ENCODE results near the gene GPC6. TPM values are rescaled to one million over a fixed set of nuclear protein-coding genes. Genes with fewer than 3 reads are reported as not detected.

Gene GPC6
- total and polyA plus RNA-seq, 9 of the 15 experiments (the other 6 are each of a cell fraction or from before 2014, with no cell fraction given): under 0.01 to 0.20 (median 0.01) TPM; not detected in 4

DNA sequence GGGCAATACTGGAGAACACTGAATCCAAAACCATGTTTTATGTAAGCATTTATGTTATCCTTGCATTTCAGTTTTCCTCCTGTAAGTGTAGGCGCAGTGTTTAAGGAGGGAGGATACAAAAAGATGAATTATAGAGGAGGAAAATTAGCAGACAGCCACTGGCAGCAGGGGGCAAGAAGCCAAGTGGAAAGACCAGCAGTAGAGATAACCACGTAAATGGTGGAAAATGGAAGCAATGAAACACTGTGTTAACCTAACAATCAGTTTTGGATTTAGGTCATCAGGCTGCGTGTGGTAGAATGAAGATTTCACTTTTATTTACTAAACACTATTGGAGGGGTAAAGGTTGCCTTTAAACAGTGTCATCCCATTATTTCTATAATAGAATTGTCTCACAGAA is 447.3 kb downstream of the GPC6 start (continued):
- TF ChIP-seq SP2 (IDR thresholded peaks at IDR 0.05; ENCODE audit: extremely low read depth, low read depth, low read length, poor library complexity, severe bottlenecking) (no peak), NFE2L1 (tag; IDR thresholded peaks at IDR 0.05; ENCODE audit: borderline replicate concordance, low read depth) (no peak), KLF16 (IDR thresholded peaks at IDR 0.05) (no peak), DACH1 (IDR thresholded peaks at IDR 0.05; ENCODE audit: partially characterized antibody) (no peak), ZNF24 (IDR thresholded peaks at IDR 0.05) (no peak)

DNA sequence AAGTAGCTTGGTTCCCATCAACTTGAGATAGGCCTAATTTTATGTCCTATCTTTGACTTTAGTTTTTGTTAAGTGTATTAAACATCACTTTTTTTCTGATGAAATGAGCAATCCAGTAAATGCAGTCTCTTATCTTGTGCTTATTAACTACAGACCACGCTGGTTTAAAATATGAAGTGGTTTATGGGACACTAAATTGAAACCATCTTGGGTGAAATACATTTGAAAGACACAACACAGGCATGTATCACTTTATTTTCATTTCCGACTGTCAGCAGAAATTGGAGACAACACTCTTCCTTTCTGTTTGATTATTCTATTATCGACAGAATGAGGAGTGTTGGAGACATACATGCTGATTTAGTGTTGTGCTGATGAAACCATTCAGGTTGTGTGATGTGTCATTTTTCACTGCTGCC is 447.7 kb downstream of the GPC6 start:
- H3K79me2 ChIP-seq (ENCODE audit: control insufficient read depth, insufficient read depth, low read length): no peaks in the 10 kb centered on the region
- no peaks in the 10 kb centered on the region for H3K27me3 ChIP-seq (ENCODE audit: control insufficient read depth in 2 of 2, insufficient read depth in 2 of 2, low read length in 2 of 2)
- CTCF ChIA-PET (ENCODE audit: low intra/inter-chr PET ratio): no interaction called here
- no peaks in the 10 kb centered on the region for H4K20me1 ChIP-seq (replicated peaks; ENCODE audit: control insufficient read depth, insufficient read depth, low read length)
- H3K9me1 ChIP-seq (ENCODE audit: control insufficient read depth, insufficient read depth, low read length): no peaks in the 10 kb centered on the region
- no peaks in the 10 kb centered on the region for H3K4me1 ChIP-seq (replicated peaks in 1 of 2; ENCODE audit: control insufficient read depth in 2 of 2, insufficient read depth in 2 of 2, low read length in 2 of 2)
- POLR2A ChIA-PET: no interaction called here
- no peak for DNase-seq (ENCODE audit: extremely low read depth in 1 of 4, low spot score in 3 of 4)
- H3K27ac ChIP-seq (ENCODE audit: extremely low read depth, low read depth, low read length): no peak overlapping the region
- FAIRE-seq: no peak
- ATAC-seq: no peak
- H3K4me3 ChIP-seq: no peak overlapping the region
- no peak overlapping the region for H2AFZ ChIP-seq (ENCODE audit: low read depth, low read length)
- WGBS (ENCODE audit: insufficient coverage, low coverage, missing lambda C conversion rate): 0% methylated on average over 3 of the region's 3 CpGs
- no TSS peak for BruUV-seq (replicated peaks)
- no peaks in the 10 kb centered on the region for H3K36me3 ChIP-seq (ENCODE audit: control insufficient read depth, insufficient read depth, low read length)
- intact Hi-C loops (cut with micrococcal nuclease) (no loop called here), in situ Hi-C loops (cut with MboI) (no loop called here)
- H3K9ac ChIP-seq (ENCODE audit: insufficient read depth in 1 of 2, low read depth in 2 of 2, low read length in 2 of 2): no peak overlapping the region
- no peaks in the 10 kb centered on the region for H3K9me3 ChIP-seq (replicated peaks; ENCODE audit: control insufficient read depth, insufficient read depth, low read depth, low read length)
- no peak overlapping the region for H3K4me2 ChIP-seq (ENCODE audit: insufficient read depth, low read length)
- TF ChIP-seq, protein P1, sequence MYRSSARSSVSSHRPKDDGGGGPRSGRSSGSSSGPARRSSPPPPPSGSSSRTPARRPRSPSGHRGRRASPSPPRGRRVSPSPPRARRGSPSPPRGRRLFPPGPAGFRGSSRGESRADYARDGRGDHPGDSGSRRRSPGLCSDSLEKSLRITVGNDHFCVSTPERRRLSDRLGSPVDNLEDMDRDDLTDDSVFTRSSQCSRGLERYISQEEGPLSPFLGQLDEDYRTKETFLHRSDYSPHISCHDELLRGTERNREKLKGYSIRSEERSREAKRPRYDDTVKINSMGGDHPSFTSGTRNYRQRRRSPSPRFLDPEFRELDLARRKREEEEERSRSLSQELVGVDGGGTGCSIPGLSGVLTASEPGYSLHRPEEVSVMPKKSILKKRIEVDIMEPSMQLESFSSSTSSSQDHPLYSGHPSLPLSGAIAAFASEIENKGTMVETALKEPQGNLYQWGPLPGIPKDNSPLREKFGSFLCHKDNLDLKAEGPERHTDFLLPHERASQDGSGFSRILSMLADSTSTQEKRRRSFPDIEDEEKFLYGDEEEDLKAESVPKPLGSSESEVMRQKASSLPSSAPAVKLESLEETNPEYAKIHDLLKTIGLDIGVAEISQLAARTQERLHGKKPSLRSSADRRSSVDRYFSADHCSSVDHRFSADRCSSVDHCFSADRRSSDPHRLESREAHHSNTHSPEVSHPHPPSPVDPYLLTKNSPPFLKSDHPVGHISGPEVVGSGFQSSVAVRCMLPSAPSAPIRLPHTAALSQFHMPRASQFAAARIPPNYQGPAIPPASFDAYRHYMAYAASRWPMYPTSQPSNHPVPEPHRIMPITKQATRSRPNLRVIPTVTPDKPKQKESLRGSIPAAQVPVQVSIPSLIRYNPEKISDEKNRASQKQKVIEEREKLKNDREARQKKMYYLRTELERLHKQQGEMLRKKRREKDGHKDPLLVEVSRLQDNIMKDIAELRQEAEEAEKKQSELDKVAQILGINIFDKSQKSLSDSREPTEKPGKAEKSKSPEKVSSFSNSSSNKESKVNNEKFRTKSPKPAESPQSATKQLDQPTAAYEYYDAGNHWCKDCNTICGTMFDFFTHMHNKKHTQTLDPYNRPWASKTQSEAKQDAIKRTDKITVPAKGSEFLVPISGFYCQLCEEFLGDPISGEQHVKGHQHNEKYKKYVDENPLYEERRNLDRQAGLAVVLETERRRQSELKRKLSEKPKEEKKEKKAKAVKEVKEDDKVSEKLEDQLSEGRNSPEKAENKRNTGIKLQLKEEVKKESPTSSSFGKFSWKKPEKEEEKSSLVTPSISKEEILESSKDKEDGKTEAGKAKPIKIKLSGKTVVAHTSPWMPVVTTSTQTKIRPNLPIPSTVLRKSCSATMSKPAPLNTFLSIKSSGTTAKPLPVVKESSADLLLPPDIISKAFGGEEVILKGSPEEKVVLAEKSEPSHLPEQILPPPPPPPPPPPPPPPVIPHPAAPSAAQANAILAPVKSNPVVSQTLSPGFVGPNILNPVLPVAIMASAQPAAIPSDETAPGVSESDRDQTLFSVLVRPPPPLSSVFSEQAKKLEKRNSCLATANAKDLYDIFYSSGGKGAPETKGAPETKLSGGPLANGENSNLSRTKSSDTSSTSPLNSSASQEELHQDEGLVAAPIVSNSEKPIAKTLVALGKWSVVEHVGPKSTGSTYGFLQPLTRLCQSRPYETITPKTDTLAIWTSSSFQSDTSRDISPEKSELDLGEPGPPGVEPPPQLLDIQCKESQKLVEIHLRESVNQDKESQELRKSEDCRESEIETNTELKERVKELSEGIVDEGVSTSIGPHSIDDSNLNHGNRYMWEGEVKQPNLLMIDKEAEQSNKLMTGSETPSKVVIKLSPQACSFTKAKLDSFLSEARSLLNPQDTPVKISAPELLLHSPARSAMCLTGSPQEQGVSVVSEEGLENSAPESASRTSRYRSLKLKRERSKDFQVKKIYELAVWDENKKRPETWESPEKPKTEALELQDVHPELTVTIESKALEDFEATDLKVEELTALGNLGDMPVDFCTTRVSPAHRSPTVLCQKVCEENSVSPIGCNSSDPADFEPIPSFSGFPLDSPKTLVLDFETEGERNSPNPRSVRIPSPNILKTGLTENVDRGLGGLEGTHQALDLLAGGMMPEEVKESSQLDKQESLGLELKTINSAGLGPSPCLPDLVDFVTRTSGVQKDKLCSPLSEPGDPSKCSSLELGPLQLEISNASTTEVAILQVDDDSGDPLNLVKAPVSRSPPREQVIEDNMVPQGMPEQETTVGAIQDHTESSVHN (IDR thresholded peaks at IDR 0.05; ENCODE audit: borderline replicate concordance in 1 of 2, low read depth in 1 of 2): no peak
- no peak for TF ChIP-seq BRCA1 (IDR thresholded peaks at IDR 0.05)
- TF ChIP-seq BRCA1 (CRISPR knock-in tag; IDR thresholded peaks at IDR 0.05): no peak
- TF ChIP-seq, protein P2, sequence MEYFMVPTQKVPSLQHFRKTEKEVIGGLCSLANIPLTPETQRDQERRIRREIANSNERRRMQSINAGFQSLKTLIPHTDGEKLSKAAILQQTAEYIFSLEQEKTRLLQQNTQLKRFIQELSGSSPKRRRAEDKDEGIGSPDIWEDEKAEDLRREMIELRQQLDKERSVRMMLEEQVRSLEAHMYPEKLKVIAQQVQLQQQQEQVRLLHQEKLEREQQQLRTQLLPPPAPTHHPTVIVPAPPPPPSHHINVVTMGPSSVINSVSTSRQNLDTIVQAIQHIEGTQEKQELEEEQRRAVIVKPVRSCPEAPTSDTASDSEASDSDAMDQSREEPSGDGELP (CRISPR knock-in tag; IDR thresholded peaks at IDR 0.05; ENCODE audit: borderline replicate concordance): no peak
